ENCODE data around the gene NFIC.

Gene NFIC

DNA sequence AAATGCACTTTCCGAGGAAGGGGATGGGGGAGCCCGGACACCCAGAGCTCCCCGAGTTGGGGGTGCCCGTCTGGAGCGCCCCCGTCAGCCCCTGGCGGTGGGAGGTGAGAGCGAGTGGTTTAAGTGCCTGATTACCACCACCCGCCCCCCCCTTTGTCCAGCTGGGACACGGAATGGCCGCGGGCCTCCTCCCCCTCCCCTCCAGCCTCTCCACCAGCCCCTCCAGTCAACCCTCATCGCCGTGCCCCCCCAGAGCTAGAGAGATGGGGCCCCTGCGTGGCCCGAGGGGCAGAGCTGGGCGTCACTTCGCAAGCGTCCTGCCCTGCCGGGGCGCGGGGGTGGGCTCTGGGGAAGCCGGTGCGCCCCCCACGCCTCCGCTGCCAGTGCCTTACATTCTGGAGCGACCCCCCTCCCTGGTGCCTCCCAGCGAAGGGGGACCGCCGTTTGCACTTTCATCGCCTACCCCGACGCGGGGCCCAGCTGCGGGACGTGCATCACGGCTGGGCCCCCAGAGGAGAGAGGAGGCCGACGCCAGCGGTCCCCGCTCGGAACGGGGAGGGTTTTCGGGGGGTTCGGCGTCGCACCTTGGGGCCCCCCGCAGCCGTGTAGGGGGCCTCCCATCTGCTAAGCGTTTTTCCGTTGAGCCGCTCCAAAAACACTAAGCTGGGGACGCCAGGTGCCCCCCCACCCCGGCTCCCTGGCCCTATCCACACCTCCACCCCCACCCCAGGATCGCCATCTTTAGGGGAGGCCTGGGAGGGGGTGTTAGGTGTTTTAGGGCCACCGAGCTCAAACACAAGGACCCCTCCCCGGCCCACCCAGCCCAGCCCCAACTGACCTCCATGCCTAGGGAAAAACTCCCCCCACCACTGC is 97.6 kb downstream of the NFIC start:
- TF ChIP-seq, protein P1, sequence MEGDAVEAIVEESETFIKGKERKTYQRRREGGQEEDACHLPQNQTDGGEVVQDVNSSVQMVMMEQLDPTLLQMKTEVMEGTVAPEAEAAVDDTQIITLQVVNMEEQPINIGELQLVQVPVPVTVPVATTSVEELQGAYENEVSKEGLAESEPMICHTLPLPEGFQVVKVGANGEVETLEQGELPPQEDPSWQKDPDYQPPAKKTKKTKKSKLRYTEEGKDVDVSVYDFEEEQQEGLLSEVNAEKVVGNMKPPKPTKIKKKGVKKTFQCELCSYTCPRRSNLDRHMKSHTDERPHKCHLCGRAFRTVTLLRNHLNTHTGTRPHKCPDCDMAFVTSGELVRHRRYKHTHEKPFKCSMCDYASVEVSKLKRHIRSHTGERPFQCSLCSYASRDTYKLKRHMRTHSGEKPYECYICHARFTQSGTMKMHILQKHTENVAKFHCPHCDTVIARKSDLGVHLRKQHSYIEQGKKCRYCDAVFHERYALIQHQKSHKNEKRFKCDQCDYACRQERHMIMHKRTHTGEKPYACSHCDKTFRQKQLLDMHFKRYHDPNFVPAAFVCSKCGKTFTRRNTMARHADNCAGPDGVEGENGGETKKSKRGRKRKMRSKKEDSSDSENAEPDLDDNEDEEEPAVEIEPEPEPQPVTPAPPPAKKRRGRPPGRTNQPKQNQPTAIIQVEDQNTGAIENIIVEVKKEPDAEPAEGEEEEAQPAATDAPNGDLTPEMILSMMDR (IDR thresholded peaks at IDR 0.05; ENCODE audit: insufficient read depth, low read length, poor library complexity, severe bottlenecking): no peak
- H3K36me3 ChIP-seq (ENCODE audit: control insufficient read depth, insufficient read depth, low read length): peaks cover 2% of the 10 kb centered on the region; the same call in 1 of the 2 replicates
- no peaks in the 10 kb centered on the region for H3K27me3 ChIP-seq (replicated peaks; ENCODE audit: control insufficient read depth, insufficient read depth, low read length)
- no peak for DNase-seq (ENCODE audit: extremely low read depth, insufficient read length)
- H3K4me3 ChIP-seq (replicated peaks; ENCODE audit: low read depth, low read length): no peak overlapping the region

DNA sequence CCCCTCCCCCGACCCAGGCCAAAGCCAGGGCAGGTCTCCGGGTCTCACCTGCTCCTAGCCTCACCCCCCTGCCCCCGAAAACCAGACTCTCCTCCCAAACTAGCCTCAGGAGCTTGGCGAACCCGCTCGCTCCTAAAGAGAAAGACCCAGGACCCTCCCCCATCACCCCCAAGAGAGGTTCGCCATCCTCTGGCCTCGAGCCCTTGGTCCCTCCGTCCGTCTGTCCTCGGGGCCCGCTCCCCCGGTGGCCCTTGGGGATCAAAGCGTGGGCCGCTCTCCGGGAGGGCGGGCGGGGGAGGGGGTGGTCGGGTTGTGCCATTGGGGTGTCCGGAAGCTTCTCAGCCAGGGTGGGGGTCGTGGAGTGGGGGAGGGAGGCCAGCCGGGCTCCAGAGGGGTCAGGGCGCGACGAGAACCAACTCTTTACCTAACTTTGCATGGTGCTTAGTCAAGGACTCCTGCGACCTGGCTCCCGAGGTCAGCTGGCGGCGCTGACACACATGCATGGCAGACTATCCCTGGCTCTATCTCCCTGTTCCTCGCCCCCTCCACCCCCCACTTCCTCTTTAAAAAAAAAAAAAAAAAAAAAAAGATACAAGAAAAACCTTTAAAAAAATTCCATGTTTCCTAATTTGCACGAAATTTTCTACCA is 98.3 kb downstream of the NFIC start:
- H3K36me3 ChIP-seq (ENCODE audit: control insufficient read depth, insufficient read depth, low read length): peaks cover 2% of the 10 kb centered on the region; the same call in 1 of the 2 replicates
- no peak overlapping the region for H3K4me3 ChIP-seq (replicated peaks; ENCODE audit: low read depth, low read length)
- DNase-seq (ENCODE audit: extremely low read depth, insufficient read length): no peak
- no peaks in the 10 kb centered on the region for H3K27me3 ChIP-seq (replicated peaks; ENCODE audit: control insufficient read depth, insufficient read depth, low read length)
- TF ChIP-seq, protein P1 (IDR thresholded peaks at IDR 0.05; ENCODE audit: insufficient read depth, low read length, poor library complexity, severe bottlenecking): no peak

DNA sequence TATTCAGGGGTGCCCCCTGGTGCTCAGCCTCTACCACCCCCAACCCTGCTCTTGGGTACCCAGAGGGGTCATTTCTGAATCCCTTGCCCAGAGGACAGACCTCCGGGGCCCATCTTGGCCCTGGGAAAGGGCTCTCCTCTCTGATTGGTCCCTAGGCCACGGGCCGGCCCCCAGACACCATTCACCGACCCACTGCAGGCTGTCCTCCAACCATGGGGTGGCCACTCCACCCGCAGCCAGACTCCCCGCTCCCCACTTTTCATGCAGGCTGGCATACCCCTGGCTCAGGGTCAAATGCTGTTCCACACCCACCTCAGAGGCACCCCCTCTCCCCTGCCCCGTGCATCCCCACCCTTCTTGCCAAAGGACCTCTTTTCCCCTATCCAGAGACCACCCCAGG is 99.2 kb downstream of the NFIC start:
- H3K27me3 ChIP-seq (replicated peaks; ENCODE audit: control insufficient read depth, insufficient read depth, low read length): no peaks in the 10 kb centered on the region
- no peak for DNase-seq (ENCODE audit: extremely low read depth, insufficient read length)
- no peak overlapping the region for H3K4me3 ChIP-seq (replicated peaks; ENCODE audit: low read depth, low read length)
- peaks cover 2% of the 10 kb centered on the region; the same call in 1 of the 2 replicates for H3K36me3 ChIP-seq (ENCODE audit: control insufficient read depth, insufficient read depth, low read length)
- TF ChIP-seq, protein P1 (IDR thresholded peaks at IDR 0.05; ENCODE audit: insufficient read depth, low read length, poor library complexity, severe bottlenecking): no peak

DNA sequence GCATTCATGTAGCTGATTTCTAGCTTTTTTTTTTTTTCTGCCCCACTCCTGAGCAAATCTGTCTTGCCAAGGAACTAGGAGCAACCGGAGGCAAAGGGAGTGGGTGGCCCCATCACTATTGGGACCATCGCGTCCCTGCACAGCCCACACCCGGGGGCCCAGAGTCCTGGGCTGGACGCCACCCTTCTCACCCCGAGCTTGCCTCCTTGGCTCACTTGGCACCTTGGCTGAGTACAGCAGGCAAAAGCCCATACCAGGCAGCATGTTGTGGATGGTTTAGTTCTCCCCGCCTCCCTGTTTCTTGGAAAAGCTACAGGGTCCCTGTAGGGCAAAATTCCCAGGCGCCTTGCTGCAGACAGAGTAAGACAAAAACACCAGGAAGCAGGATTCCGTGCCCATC is 100.3 kb downstream of the NFIC start:
- TF ChIP-seq, protein P1 (IDR thresholded peaks at IDR 0.05; ENCODE audit: insufficient read depth, low read length, poor library complexity, severe bottlenecking): no peak
- no peak for DNase-seq (ENCODE audit: extremely low read depth, insufficient read length)
- Histone ChIP-seq H3K4me3 (replicated peaks; ENCODE audit: low read depth, low read length) (no peak overlapping the region), H3K27me3 (replicated peaks; ENCODE audit: control insufficient read depth, insufficient read depth, low read length) (no peaks in the 10 kb centered on the region), H3K36me3 (ENCODE audit: control insufficient read depth, insufficient read depth, low read length) (peaks cover 2% of the 10 kb centered on the region; the same call in 1 of the 2 replicates)

DNA sequence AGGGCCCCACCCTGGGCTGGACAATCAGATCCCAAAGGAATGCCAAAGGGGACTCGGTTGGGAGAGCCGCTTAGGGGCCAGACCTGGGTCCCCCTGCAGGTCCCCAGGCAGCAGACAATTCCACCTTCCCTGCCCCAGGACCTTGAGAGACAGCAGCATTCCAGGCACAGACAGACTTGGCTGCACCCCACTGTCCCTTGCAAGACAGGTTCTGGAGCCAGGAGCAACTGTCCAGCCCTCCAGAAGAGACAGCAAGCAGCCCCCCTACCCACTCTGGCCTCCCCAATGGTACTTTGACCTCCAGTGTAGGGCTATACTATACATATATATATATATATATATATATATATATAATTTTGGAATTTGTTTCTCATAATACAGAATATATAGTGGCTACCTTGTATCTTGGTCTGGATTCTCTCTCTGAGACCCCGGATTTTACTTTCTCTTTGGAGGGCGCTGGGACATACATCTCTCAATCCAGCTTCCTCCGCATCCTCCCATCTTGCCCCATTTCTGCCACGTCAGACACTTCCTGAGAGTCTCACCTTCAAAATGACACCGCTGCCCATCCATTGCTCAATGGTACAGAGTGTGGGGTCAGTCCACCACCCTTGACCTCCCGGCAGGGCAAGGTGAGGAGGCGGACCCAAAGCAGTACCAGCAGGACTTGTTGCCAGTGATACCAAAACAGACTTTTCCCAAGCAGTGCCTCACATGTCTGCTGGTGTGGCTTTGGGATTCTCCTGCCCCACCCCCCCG is 101.2 kb downstream of the NFIC start:
- H3K4me3 ChIP-seq (replicated peaks; ENCODE audit: low read depth, low read length): no peak overlapping the region
- TF ChIP-seq, protein P1 (IDR thresholded peaks at IDR 0.05; ENCODE audit: insufficient read depth, low read length, poor library complexity, severe bottlenecking): no peak
- H3K36me3 ChIP-seq (ENCODE audit: control insufficient read depth, insufficient read depth, low read length): no peaks in the 10 kb centered on the region; the same call in 1 of the 2 replicates
- no peaks in the 10 kb centered on the region for H3K27me3 ChIP-seq (replicated peaks; ENCODE audit: control insufficient read depth, insufficient read depth, low read length)
- no peak for DNase-seq (ENCODE audit: extremely low read depth, insufficient read length)
